Measurements from ENCODE around the gene RERE. TPM values are rescaled to one million over a fixed set of nuclear protein-coding genes. Genes with fewer than 3 reads are reported as not detected.

The RERE gene
- polyA plus RNA-seq, 1 of the 3 experiments (the other 2 are of a cell fraction), result 8.1 TPM

- TF ChIP-seq RCOR1 (IDR thresholded peaks at IDR 0.05; ENCODE audit: low read length), result no peak
- TF ChIP-seq FOXM1 (IDR thresholded peaks at IDR 0.05; ENCODE audit: low read depth), result no peak
- TF ChIP-seq TAF1 (IDR thresholded peaks at IDR 0.05; ENCODE audit: borderline replicate concordance, low read depth, low read length), result peak; percentile 89
- TF ChIP-seq ZBTB33 (IDR thresholded peaks at IDR 0.05; ENCODE audit: borderline replicate concordance, low read depth), result no peak
- TF ChIP-seq, protein P1, sequence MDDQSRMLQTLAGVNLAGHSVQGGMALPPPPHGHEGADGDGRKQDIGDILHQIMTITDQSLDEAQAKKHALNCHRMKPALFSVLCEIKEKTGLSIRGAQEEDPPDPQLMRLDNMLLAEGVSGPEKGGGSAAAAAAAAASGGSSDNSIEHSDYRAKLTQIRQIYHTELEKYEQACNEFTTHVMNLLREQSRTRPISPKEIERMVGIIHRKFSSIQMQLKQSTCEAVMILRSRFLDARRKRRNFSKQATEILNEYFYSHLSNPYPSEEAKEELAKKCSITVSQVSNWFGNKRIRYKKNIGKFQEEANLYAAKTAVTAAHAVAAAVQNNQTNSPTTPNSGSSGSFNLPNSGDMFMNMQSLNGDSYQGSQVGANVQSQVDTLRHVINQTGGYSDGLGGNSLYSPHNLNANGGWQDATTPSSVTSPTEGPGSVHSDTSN (IDR thresholded peaks at IDR 0.05), result no peak
- TF ChIP-seq CHD2 (IDR thresholded peaks at IDR 0.05; ENCODE audit: low read length, partially characterized antibody), result peak; percentile 83
- no peak for TF ChIP-seq USF2 (IDR thresholded peaks at IDR 0.05; ENCODE audit: borderline replicate concordance, low read depth, low read length)
Observed at GRCh38 chr1:8817412-8818324, at the start of gene RERE (continued).

DNA sequence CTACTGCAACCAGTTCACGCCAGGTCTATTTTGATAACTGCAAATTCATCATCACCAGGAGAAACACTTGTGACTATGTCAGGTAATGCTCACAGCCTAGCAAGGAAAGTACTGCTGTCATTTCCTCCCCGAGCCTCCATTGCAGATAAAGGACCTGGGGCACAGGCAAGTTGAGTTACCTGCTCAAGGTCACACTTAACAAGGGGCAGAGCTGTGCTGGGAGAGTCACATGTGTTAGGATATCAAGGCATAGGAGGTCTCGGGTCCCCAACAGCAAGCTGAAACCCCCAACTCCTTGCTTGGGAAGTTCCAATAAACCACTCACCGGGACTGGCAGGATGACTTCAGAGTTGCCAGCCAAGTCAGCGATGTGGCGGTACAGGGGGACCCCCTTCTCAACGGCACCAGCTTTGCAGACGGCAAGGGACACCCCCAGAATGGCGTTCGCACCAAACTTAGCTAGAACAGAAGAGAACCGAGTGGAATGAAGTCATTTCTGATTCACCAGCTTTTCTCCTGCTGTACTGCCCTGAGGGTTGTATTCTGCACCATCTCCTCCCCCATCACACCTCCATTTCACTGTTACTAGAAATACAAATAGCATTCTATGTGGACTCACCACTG, 49.5 kb upstream of the RERE start:
- peaks cover 89% of the 10 kb centered on the region for H3F3A ChIP-seq (replicated peaks; ENCODE audit: insufficient read depth)
- ChIA-PET POLR2A (interaction anchor here (0.6 to 3.0 kb wide), 4 partner anchors 11 to 1755 kb away, joined by 3 to 18 read pairs (median 4); partner anchors contain the start of gene ENO1), CTCF (interaction anchor here (0.6 to 10.9 kb wide), 4 partner anchors 16 to 244 kb away, joined by 3 to 107 read pairs (median 5); no protein-coding TSS in a partner anchor)
- WGBS (ENCODE audit: low lambda C conversion rate), result 89% methylated on average over 7 of the region's 11 CpGs
- H3K36me3 ChIP-seq (replicated peaks in 1 of 2; ENCODE audit: control insufficient read depth in 1 of 2, insufficient read depth in 2 of 2, low read length in 1 of 2), result peaks cover 83 to 86% of the 10 kb centered on the region in 2 experiments
- H3K9ac ChIP-seq, result no peak overlapping the region
- H3K27ac ChIP-seq (ENCODE audit: low read depth in 2 of 2, low read length in 1 of 2), result peak overlapping the region in 1 of 2 experiments; percentile 50; a peak in 2 of 4 replicates
- H2AFZ ChIP-seq (ENCODE audit: low read depth), result no peak overlapping the region
- peaks cover 5 to 22% of the 10 kb centered on the region in 2 experiments; a peak in 3 of 4 replicates for H3K4me1 ChIP-seq (ENCODE audit: control insufficient read depth in 1 of 2, insufficient read depth in 2 of 2, low read depth in 1 of 2, low read length in 1 of 2)
- H4K20me1 ChIP-seq (ENCODE audit: insufficient read depth), result peaks cover 96% of the 10 kb centered on the region
- H3K4me2 ChIP-seq, result no peak overlapping the region
- no peaks in the 10 kb centered on the region for H3K9me2 ChIP-seq
- H3K79me2 ChIP-seq (ENCODE audit: insufficient read depth), result peaks cover 74% of the 10 kb centered on the region
- H3K4me3 ChIP-seq (ENCODE audit: low read depth in 2 of 2, low read length in 1 of 2), result no peak overlapping the region
- no peaks in the 10 kb centered on the region for H3K9me3 ChIP-seq
- no peak for DNase-seq
- no peaks in the 10 kb centered on the region for H3K27me3 ChIP-seq (ENCODE audit: insufficient read depth)
- TF ChIP-seq TEAD4 (IDR thresholded peaks at IDR 0.05; ENCODE audit: borderline replicate concordance, insufficient read depth), result no peak
- TF ChIP-seq NFIC (IDR thresholded peaks at IDR 0.05; ENCODE audit: borderline replicate concordance), result no peak
- TF ChIP-seq SIN3A (IDR thresholded peaks at IDR 0.05; ENCODE audit: borderline replicate concordance, low read depth, low read length), result no peak
- TF ChIP-seq JUND (IDR thresholded peaks at IDR 0.05), result no peak
- TF ChIP-seq MEF2A (IDR thresholded peaks at IDR 0.05; ENCODE audit: borderline replicate concordance, low read depth), result no peak
- no peak for TF ChIP-seq SMC3 (IDR thresholded peaks at IDR 0.05; ENCODE audit: low read depth, low read length)
- no peak for TF ChIP-seq TAF1 (IDR thresholded peaks at IDR 0.05; ENCODE audit: borderline replicate concordance, low read depth, low read length)
- TF ChIP-seq, protein P2, sequence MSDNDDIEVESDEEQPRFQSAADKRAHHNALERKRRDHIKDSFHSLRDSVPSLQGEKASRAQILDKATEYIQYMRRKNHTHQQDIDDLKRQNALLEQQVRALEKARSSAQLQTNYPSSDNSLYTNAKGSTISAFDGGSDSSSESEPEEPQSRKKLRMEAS (IDR thresholded peaks at IDR 0.05; ENCODE audit: low read depth), result no peak
- no peak for TF ChIP-seq GABPA (IDR thresholded peaks at IDR 0.05; ENCODE audit: low read depth)
- TF ChIP-seq RFX5 (IDR thresholded peaks at IDR 0.05; ENCODE audit: low read length), result no peak
- no peak for TF ChIP-seq CTCF (IDR thresholded peaks at IDR 0.05)
- no peak for TF ChIP-seq MXI1 (IDR thresholded peaks at IDR 0.05; ENCODE audit: low read depth, low read length)
- TF ChIP-seq FOSL2 (IDR thresholded peaks at IDR 0.05; ENCODE audit: borderline replicate concordance, low read depth), result no peak
- no peak for TF ChIP-seq FOXM1 (IDR thresholded peaks at IDR 0.05; ENCODE audit: low read depth)
- no peak for TF ChIP-seq FOXJ3 (CRISPR knock-in tag; IDR thresholded peaks at IDR 0.05)
- no peak for TF ChIP-seq POLR2AphosphoS5 (IDR thresholded peaks at IDR 0.05; ENCODE audit: low read depth, low read length)
- TF ChIP-seq RAD21 (IDR thresholded peaks at IDR 0.05; ENCODE audit: low read length), result no peak
- TF ChIP-seq EP300 (IDR thresholded peaks at IDR 0.05; ENCODE audit: borderline replicate concordance in 1 of 2, low read depth in 1 of 2, low read length in 1 of 2), result no peak

All from SK-N-SH (cell line).